Tibial artery (tissue), 4 donors: ENCODE measurements around the gene EML3.

Source experiments
- DNase-seq, 2 donors: peaks; one replicate each; pipeline ENCODE4 v3.0.0-alpha.2; 2019
- H3K27ac ChIP-seq, 2 donors: fragments of 200-600 bp; sonication (generic) in 1 of 2; 1 replicate in 1 of 2; 2 replicates in 1 of 2; pipeline ENCODE4 v1.5.1; 2018 to 2019; ENCODE audit warnings: mild to moderate bottlenecking in 1 of 2
- H3K27me3 ChIP-seq, 2 donors: fragments of 200-600 bp; sonication (generic) in 1 of 2; one replicate each; pipeline versions ENCODE4 v1.5.1 to v1.6.0; 2016 to 2019
- H3K36me3 ChIP-seq, 3 donors: fragments of 200-600 bp; sonication (generic) in 2 of 3; one replicate each; pipeline ENCODE4 v1.5.1; 2016 to 2019; ENCODE audit warnings: mild to moderate bottlenecking in 2 of 3
- H3K4me1 ChIP-seq, 4 donors: fragments of 200-600 bp; sonication (generic) in 2 of 4; 1 replicate in 3 of 4; 2 replicates in 1 of 4; pipeline ENCODE4 v1.5.1; 2016 to 2019
- H3K4me3 ChIP-seq, 2 donors: fragments of 200-600 bp; sonication (generic) in 1 of 2; 1 replicate in 1 of 2; 2 replicates in 1 of 2; pipeline ENCODE4 v1.5.1; 2018 to 2019; ENCODE audit warnings: mild to moderate bottlenecking in 2 of 2
- H3K9me3 ChIP-seq, 3 donors: fragments of 200-600 bp; sonication (generic) in 1 of 3; one replicate each; pipeline ENCODE4 v1.5.1; 2016 to 2019
- intact Hi-C: fragments of 100-400 bp; cut with DNase I; formaldehyde crosslinking; loops from one replicate; pipeline ENCODE4 v1.15.0; 2023; ENCODE audit warnings: low total_unique reads
- TF ChIP-seq, protein P1 (sequence below), 2 experiments: fragments of 200-600 bp in 1 of 2; fragments of 450-650 bp in 1 of 2; IDR thresholded peaks; one replicate each; pipeline ENCODE4 v1.5.1; 2017 to 2019; ENCODE audit warnings: antibody characterized with exemption in 2 of 2, mild to moderate bottlenecking in 1 of 2, moderate library complexity in 1 of 2

EML3 gene

DNA sequence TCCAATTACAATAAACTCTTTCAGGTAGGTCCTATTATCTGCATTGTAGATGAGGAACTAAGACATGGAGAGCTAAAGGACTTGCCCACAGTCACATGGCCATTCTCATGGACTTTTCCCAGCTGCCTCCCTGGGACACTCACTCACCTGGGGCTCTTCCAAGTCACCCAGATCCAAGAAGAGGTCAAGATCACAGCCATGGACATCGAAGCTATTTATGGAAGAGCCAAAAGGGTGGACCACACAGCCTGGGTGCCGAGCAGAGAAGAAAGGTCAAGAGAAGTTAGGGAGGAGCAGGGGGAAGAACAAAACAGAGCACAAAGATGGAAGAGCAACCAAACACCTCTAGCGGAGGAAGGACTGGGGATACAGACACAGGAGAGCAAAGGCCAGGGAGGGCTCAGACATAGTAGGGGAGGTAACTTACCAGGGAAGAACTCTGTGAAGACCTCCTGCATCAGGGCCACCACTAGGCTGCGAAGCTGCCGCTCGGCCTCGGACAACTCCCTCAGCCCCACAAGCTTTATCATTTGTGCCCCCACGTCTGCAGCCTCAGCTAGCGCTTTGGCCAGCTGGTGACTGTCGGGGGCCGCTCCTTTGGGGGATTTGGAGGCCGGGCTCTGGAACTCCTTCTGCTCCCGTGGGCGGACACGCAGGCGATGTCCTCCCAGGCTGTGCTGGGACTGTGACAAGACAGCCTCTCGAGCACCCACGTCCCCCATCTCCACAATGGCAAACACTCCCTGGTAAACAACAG, 31.4 kb downstream of the EML3 start:
- Histone ChIP-seq H3K4me1 (no peaks in the 10 kb centered on the region), H3K27ac (no peak overlapping the region), H3K27me3 (no peaks in the 10 kb centered on the region), H3K36me3 (peaks cover 20 to 87% (median 44%) of the 10 kb centered on the region in 3 donors), H3K4me3 (no peak overlapping the region), H3K9me3 (no peaks in the 10 kb centered on the region)
- DNase-seq = no peak
- intact Hi-C loops = no loop called here
- TF ChIP-seq, protein P1, sequence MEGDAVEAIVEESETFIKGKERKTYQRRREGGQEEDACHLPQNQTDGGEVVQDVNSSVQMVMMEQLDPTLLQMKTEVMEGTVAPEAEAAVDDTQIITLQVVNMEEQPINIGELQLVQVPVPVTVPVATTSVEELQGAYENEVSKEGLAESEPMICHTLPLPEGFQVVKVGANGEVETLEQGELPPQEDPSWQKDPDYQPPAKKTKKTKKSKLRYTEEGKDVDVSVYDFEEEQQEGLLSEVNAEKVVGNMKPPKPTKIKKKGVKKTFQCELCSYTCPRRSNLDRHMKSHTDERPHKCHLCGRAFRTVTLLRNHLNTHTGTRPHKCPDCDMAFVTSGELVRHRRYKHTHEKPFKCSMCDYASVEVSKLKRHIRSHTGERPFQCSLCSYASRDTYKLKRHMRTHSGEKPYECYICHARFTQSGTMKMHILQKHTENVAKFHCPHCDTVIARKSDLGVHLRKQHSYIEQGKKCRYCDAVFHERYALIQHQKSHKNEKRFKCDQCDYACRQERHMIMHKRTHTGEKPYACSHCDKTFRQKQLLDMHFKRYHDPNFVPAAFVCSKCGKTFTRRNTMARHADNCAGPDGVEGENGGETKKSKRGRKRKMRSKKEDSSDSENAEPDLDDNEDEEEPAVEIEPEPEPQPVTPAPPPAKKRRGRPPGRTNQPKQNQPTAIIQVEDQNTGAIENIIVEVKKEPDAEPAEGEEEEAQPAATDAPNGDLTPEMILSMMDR (IDR thresholded peaks at IDR 0.05) = no peak

GRCh38 chr11:62579252-62579651, 33.3 kb downstream of the EML3 start:
- Histone ChIP-seq H3K27ac (no peak overlapping the region), H3K9me3 (no peaks in the 10 kb centered on the region), H3K4me1 (peaks cover 0 to 16% (median 12%) of the 10 kb centered on the region in 4 donors), H3K4me3 (no peak overlapping the region), H3K27me3 (no peaks in the 10 kb centered on the region), H3K36me3 (peaks cover 23 to 77% (median 40%) of the 10 kb centered on the region in 3 donors)
- intact Hi-C loops = no loop called here
- no peak for DNase-seq
- TF ChIP-seq, protein P1 (IDR thresholded peaks at IDR 0.05) = no peak

DNA sequence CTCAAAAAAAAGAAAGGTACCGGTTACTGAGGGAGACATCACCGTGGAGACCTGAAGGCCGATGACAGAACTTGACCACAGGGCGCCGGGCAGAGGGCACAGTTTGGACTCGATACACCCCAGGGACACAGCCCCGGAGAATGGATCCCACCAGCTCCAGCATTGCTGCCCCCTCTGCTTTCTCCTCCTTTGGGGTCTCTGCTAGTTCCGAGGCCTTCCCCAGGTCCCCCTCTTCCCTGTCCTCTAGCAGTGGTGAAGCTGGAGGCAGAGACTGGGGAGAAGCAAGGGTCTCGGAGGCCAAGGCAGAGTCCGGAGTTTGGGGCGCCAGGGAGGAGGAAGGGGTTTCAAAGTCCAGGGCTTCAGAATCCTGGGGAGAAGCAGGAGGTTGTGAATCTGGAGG, 34.0 kb downstream of the EML3 start:
- intact Hi-C loops = no loop called here
- DNase-seq = no peak
- Histone ChIP-seq H3K36me3 (peaks cover 23 to 70% (median 40%) of the 10 kb centered on the region in 3 donors), H3K4me3 (no peak overlapping the region), H3K27ac (no peak overlapping the region), H3K9me3 (no peaks in the 10 kb centered on the region), H3K4me1 (peaks cover 0 to 16% (median 12%) of the 10 kb centered on the region in 4 donors), H3K27me3 (no peaks in the 10 kb centered on the region)
- TF ChIP-seq, protein P1 (IDR thresholded peaks at IDR 0.05) = no peak

DNA sequence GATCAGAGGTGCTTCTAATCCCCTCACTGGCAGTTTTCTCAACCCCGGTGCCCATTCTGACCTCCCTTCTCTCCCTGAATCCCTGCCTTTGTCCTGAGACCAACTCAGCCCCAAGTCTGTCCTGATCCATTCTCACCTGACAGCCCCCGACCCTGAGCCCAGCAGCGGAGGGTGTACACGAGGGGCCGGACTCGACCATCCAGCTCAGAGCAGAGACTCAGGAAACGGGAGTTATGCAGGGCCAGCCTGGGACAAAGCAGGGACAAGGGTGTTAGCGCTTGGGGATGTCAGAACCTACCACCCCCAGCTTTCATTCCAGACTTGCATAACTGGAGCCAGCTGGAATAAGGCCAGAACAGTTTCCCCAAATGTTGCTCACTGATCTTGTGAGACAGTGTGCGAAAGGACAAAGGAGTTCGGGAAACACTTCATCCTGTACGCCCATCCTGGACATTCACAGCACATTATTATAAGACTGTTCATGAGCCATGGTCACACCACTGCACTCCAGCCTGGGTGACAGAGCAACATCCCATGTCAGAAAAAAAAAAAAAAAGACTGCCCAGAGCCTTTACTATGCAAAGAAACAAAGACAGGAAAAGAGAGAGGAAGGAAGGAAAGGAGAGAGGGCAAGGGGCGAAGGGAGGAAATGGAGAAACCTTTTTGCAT, 35.4 kb downstream of the EML3 start:
- no peak overlapping the region for H3K4me3 ChIP-seq
- H3K27ac ChIP-seq = no peak overlapping the region
- intact Hi-C loops = no loop called here
- H3K27me3 ChIP-seq = no peaks in the 10 kb centered on the region
- no peaks in the 10 kb centered on the region for H3K9me3 ChIP-seq
- no peak for DNase-seq
- peaks cover 0 to 21% (median 16%) of the 10 kb centered on the region in 4 donors for H3K4me1 ChIP-seq
- peaks cover 23 to 66% (median 37%) of the 10 kb centered on the region in 3 donors for H3K36me3 ChIP-seq
- TF ChIP-seq, protein P1 (IDR thresholded peaks at IDR 0.05) = no peak

- H3K4me1 ChIP-seq = peaks cover 0 to 26% (median 18%) of the 10 kb centered on the region in 4 donors
- intact Hi-C loops = no loop called here
- DNase-seq = no peak
- TF ChIP-seq, protein P1 (IDR thresholded peaks at IDR 0.05) = no peak
- H3K9me3 ChIP-seq = no peaks in the 10 kb centered on the region
- peak overlapping the region in 1 of 2 donors; percentile 82 for H3K4me3 ChIP-seq
- peaks cover 28 to 66% (median 33%) of the 10 kb centered on the region in 3 donors for H3K36me3 ChIP-seq
- peak overlapping the region; percentile 89 to 95 for H3K27ac ChIP-seq
- no peaks in the 10 kb centered on the region for H3K27me3 ChIP-seq
Observed at GRCh38 chr11:62575837-62576236, 36.7 kb downstream of the EML3 start.
